Upper lobe of left lung (tissue), 4 donors: ENCODE measurements around the gene NPFFR1.

Experiments used
- EP300 ChIP-seq, 4 donors: sonication (generic); formaldehyde crosslinking; IDR thresholded peaks; one replicate each; pipeline ENCODE4 v1.5.1; 2017; ENCODE audit warnings: antibody characterized with exemption in 4 of 4, control low read depth in 2 of 4
- POLR2A ChIP-seq, 4 donors: fragments of 450-650 bp; IDR thresholded peaks; one replicate each; pipeline ENCODE4 v1.5.1; 2016 to 2017; ENCODE audit warnings: antibody characterized with exemption in 4 of 4, mild to moderate bottlenecking in 2 of 4
- TF ChIP-seq, protein P1 (sequence below), 6 experiments: fragments of 450-650 bp in 4 of 6; fragments of 200-600 bp in 2 of 6; sonication (generic) in 2 of 6; IDR thresholded peaks; one replicate each; pipeline ENCODE4 v1.5.1; 2016 to 2019; ENCODE audit warnings: antibody characterized with exemption in 6 of 6

DNA sequence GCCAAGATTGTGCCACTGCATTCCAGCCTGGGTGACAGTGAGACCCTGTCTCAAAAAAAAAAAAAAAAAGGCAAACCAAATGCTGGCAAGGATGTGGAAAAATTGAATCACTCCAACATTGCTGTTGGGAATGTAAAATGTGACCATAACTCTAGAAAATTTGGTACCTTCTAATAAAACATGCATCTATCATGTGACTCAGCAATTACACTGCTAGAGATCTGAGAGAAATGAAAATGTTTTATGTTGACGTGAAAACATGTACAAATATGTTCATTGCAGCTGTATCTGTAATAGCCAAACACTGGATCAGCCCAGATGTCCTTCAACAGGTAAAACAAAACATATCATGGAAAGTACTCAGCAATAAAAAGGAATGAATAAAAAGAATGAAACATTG, 82.7 kb downstream of the NPFFR1 start:
- TF ChIP-seq, protein P1, sequence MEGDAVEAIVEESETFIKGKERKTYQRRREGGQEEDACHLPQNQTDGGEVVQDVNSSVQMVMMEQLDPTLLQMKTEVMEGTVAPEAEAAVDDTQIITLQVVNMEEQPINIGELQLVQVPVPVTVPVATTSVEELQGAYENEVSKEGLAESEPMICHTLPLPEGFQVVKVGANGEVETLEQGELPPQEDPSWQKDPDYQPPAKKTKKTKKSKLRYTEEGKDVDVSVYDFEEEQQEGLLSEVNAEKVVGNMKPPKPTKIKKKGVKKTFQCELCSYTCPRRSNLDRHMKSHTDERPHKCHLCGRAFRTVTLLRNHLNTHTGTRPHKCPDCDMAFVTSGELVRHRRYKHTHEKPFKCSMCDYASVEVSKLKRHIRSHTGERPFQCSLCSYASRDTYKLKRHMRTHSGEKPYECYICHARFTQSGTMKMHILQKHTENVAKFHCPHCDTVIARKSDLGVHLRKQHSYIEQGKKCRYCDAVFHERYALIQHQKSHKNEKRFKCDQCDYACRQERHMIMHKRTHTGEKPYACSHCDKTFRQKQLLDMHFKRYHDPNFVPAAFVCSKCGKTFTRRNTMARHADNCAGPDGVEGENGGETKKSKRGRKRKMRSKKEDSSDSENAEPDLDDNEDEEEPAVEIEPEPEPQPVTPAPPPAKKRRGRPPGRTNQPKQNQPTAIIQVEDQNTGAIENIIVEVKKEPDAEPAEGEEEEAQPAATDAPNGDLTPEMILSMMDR (IDR thresholded peaks at IDR 0.05): no peak
- no peak for TF ChIP-seq POLR2A (IDR thresholded peaks at IDR 0.05)
- TF ChIP-seq EP300 (IDR thresholded peaks at IDR 0.05): no peak
